SK-N-MC (cell line): ENCODE data around the gene ANGPTL4.

Source experiments
- EZH2 ChIP-seq: fragments of 200-600 bp; sonication (generic); IDR thresholded peaks from one replicate; pipeline ENCODE4 v1.6.1; 2017; ENCODE audit warnings: antibody characterized with exemption
- POLR2AphosphoS5 ChIP-seq: IDR thresholded peaks from 2 replicates; pipeline ENCODE4 v1.6.1; 2012; ENCODE audit warnings: mild to moderate bottlenecking, low read depth, low read length, borderline replicate concordance

DNA sequence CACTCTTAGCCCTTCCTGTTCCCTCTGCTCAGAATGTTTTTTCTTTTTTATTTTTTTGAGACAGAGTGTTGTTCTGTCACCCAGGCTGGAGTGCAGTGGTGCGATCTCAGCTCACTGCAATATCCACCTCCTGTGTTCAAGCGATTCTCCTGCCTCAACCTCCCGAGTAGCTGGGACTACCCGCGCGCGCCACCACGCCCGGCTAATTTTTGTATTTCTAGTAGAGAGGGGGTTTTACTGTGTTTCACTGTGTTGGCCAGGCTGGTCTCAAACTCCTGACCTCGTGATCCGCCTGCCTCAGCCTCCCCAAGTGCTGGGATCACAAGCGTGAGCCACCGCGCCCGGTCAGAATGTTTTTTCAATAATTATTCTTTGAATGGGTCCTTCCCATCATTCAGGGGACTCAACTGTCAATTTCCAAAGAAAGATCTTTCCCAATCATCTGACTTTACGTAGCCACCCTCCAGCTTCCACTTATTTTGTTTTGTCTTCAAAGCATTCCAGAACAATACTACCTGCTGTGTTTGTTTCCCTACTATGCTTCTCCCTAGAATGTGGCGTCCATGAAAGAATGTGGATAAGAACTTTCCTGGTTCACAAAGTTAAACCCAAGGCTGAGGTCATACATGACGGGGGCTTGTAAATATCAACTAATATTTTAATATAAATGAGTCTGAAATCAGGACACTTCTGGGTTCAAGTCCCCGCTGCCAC is 44.0 kb upstream of the ANGPTL4 start:
- no peak for TF ChIP-seq EZH2
- no peak for TF ChIP-seq POLR2AphosphoS5
